Germinal center (tissue), 1 donor: ENCODE data around the gene FOXP3.

Source experiments
- DNase-seq: peaks from one replicate; pipeline ENCODE4 v3.0.0; 2012; ENCODE audit warnings: mixed read lengths, low spot score

FOXP3 gene

DNA sequence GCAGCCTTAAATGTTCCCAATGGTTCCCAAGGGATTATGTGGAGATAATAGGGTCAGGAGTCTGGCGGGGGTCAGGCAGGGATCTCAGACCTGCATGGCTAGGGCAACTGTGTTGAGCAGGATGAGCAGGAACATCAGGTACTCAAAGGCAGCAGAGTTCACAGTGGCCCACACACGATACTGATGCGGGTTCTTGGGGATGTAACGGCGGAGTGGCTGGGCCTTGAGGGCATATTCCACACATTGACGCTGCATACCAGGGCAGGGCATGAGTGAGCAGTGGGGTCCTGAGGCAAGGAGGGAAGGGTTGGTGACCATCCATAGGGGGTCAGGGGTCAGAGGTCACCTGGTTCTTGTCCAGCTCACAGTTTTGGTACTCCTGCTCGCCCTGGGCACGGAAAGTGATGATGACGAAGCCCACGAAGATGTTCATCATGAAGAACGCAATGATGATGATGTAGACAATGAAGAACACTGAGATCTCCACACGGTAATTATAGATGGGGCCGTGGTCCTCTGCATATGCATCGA, 49.4 kb downstream of the FOXP3 start:
- no peak for DNase-seq

DNA sequence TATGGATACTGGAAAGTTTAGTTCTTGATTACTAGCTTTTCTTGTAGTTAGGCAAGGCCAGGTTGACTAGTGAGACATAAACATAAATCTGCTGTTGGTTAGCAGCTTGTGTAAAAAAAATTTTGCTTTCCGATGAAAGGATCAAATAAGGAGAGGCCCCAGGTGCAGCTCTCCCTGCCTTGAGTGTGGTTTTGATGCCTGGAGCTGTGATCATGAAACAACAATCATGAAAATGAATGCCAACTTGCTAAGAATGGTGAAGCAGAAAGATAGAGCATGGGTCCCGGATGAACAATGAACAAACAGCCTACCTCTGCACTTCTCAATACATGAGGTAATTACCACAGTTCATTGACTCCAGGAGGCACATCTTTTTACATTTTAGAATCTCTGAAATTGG, 50.1 kb downstream of the FOXP3 start:
- no peak for DNase-seq

DNA sequence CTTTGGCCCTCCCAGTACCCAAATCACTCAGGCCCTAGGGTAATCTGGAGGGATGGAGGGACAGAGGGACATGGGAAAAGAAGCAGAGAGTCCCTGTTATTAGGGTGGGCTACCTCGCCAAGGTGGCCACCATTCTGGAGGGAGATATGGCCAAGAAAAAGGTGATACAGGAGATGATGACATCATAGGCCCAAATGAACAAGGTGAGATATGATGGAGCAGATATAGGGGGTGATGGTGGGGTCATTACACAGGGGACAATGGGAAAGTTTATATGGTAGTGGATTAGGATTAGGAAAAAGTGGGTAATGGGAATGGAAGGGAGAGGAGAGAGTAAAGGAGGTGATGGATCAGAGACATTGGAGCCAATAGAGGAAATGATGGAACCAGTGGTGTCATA, 51.6 kb downstream of the FOXP3 start:
- no peak for DNase-seq

DNA sequence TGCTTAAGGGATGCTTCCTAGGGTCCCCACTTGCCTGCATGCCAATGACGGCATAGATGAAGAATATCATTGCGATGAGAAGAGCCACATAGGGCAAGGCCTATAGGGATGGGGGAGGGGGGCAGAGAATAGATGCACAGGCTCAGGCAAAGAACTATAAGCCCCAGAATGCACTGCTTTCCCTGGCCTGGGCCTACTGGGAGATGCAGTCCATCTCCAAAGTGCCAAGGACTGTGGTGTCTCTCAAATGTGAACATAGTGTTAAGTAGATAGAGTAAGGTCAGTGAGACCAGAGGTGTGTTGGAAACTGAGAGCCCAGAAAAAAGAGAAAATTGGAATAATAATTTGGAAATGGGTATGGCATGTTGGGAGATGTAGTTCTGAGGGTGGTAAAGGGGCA, 52.3 kb downstream of the FOXP3 start:
- DNase-seq, result no peak

DNA sequence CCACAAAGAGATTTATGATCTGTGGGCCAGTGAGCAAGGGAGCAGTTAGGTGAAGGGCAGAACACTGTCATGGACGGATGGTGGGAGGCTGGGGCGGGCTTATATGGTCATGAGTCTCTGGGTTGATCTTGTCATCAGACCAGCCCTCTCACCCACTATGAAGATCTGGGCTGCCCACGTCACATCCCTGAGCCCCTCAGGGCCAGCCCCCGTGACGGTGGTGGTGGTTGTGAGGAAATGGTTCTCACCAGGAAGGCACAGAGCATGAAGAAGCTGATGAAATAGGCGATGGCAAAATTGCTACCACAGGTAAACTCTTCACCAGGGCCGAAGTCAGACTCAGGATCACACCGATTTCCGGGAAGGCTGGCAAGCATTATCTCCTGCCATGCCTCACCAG, 53.4 kb downstream of the FOXP3 start:
- no peak for DNase-seq

DNA sequence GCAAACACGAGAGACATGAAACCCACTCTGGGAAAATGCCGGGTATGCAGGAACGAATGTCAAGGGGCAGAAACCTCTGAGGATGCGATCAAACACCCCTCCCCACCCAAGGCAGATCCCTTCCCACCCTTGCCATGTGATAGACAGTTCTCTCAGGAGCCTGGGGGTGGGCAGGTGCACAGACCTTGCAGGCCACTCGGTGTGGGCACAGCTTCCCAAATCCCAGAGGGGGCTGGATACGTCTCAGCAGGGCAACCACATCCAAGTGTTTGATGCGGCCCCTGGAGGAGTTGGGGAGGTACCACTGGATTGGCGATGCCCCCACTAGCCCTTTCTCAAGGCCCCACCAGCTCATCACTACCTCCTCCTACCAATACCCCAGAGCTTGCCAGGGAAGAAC, 54.1 kb downstream of the FOXP3 start:
- DNase-seq, result no peak

DNA sequence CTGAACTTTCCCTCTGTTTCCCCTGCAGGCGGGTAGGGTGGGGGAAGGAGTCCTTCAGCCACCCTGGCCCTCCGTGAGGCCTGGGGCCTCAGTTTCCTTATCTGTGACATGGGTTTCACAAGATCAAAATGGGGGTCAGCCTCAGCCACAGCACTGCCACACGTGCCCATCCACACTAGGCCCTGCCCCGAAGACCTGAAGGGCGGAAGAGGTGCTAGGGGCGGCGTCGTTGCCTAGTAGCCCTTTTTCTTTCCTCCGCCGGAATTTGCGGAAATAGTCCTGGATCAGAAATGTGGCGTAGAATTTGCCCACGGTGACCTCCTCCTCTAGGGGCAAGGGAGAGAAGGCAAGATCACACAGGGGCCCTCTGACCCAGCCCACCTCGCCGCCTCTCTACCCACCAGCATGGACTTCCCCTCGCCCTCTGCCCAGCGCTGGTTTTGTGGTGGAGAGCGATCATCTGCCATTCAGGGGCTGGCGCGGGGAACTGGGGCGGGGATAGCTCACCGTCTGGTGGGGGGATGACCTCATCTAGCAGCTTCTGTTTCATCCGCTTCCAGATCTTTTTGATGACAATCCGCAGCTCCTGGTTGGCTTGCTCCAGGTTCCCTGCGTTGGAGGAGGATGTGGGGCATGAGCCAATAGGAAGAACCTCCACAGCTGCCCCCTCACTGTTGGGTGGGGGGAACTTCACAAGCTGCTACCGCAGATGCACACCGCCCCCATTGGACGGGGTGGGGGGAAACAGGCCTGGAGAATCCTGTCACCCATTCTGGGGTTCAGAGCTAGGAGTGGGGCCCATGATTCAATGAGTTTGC, 54.9 kb downstream of the FOXP3 start:
- no peak for DNase-seq

DNA sequence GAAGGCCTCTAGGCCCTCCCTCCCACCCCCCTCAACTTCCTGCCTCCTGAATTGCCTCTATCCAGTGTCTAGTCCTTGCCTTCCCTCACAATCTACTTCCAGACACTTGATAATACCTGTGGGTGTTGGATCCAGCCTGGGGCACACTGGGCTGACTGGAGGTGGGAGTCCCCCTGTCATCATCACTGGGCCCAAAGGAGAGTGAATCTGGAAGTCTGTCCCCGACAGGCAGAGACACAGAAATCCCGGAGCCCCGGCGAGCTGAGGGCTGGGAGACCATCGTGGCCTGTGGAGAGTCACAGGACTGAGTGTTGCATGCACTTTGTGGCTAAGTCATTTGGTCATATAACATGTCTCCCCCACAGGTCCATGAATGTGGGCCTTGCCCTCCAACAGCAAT, 56.1 kb downstream of the FOXP3 start:
- DNase-seq, result no peak

DNA sequence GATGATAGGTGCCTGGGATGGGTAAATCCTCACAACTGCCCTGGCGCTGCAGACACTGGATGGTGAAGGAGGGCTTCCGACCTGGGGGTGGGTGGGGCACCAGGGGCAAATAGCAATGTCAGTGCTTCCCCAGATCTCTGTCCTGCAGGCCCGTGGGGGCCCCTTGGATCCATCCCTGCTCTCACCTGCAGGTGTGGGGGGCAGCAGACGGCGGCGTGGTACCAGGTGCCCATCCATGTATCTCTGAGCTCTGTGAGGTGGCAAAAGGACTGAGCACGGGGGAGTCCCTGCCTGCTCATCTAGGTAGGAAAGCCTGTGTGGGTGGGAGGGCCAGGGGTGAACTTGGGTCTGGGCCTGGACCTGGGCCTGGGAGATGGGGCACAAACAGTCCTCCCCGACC, 58.0 kb downstream of the FOXP3 start:
- DNase-seq, result no peak

DNA sequence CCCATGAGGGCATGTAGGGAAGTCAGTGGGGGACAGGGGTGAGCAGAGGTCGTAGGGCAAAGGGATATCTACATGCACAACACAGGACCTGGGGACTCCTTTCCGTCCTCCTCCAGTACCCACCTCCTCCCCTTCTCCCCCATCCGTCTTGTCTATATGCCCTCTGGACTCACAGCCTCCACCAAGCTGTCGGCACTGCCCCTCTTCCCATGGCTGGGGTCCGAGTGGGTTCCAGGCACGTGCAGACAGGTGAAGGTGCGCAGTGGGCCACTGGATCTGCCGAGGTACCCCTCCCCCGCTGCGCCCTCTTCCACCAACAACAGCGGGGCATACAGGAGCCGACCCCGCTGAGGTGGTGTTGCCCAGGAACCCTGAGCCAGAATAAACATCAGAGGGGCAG, 59.1 kb downstream of the FOXP3 start:
- no peak for DNase-seq

DNA sequence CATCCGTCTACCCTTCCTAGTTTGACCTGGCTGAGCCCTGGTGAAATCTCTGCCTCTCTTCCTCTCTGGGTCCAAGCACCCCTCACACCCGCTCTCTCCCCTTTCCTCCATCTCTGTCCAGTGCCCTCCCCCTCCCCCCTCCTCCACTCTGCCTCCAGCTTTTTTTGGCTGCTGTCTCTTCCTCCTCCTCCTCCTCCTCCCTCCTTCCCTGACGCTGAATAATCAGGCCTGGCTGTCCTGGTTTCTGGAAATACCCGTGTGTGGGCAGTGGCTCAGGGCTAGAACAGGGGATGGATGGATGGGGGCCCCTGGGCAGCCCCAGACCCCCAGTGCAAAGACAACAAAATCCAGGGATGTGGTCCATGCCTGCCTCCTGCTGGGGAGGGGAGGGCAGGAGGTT, 59.8 kb downstream of the FOXP3 start:
- no peak for DNase-seq

DNA sequence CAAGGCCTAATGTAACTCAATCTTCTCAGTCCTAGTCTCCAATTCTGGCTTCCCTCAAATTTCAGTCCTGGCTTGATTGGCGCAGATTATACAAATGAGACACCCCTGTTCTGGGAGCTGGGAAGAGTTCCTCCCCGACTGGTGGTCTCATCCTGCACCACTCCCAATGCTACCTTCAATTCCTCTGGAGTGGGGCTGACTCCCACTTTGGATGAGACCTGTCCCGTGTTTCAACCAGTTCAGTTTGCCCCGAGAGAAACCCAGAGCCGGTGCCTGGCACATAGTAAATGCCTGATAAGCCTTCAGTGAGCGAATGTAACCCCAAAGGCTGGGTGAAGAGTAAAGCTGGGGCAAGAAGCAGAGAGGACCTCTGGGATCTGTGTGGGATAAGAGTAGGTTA, 60.5 kb downstream of the FOXP3 start:
- no peak for DNase-seq

DNA sequence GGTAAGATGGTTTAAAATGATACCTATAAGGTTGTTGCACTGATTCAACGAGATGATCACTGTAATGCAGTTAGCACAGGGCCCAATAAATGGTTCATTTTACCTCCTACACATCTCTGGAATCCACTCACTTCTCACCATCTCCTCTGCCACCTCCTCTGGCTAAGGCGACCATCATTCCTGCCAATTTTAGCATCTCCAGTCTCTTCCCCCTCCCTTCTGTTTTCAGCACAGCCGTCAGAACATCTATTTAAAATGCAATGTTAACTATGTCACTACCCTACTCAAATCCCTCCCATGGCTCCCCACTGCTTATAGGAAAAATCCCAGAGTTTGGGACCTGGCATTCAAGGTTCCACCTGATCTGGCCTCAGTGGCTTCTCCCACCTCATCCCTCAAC, 61.0 kb downstream of the FOXP3 start:
- DNase-seq, result no peak

DNA sequence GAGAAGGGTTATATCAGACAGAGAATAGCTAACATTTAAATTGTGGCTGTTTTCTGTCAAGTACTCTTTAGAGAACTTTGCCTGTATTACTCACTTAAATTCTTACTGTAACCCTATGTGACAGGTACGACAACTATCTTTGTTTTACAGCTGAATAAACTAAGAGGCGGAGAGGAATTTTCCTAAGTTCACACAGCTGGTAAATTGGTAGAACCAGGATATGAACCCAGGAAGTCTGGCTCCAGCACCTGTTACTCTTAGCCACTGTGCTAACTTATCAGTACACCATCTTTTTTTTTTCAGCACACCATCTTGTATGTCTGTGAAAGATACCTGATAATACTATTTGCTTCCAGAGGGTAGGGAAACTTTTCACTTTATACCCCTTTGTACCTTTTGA, 62.5 kb downstream of the FOXP3 start:
- no peak for DNase-seq
